GM18858 (cell line): ENCODE results near the gene SMAD1.
"Not testable (repeated sequence)": the region's sequence is repeated elsewhere in the genome, so short reads cannot be mapped to it uniquely, and the experiment has no call there.

Source experiments
- ATAC-seq: cut with Tn5 transposase; IDR thresholded peaks from one replicate; pipeline ENCODE4 v1.9.1; 2021; ENCODE audit not compliant: unreplicated experiment

The SMAD1 gene

DNA sequence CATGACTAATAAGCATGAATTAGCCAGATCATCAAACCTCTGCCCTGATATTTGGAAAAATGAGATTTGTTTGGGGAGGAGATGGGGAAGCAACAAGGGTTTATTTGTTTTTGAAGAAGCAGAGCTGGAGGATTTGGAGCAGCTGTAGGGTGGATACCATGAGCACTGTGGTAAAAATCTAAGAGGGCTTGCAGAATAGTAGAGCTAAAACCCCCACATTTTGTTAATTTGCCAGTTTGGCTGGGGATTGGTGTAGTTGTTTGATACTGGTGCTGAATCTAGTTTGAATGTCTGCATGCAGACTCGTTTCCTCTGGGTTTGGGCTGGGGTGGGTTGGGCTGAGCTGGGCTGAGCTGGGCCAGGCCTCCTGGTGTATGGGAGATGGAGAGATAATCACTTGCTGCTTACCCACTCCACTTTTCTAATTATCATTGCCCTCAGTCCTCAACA, 43.7 kb downstream of the SMAD1 start:
- no peak for ATAC-seq

DNA sequence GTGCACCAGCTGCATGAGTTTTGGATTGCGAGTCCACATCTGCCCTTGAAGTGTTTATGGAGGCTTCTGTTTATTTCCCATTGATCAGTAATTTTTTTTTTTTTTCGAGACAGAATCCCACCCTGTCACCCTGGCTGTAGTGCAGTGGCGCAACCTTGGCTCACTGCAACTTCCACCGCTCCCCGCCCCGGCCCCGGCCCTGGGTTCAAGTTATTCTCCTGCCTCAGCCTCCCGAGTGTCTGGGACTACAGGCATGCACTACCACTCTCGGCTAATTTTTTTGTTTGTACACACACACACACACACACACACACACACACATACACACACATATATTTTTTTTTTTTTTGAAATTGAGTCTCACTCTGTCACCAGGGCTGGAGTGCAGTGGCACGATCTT, 46.1 kb downstream of the SMAD1 start:
- no peak for ATAC-seq

DNA sequence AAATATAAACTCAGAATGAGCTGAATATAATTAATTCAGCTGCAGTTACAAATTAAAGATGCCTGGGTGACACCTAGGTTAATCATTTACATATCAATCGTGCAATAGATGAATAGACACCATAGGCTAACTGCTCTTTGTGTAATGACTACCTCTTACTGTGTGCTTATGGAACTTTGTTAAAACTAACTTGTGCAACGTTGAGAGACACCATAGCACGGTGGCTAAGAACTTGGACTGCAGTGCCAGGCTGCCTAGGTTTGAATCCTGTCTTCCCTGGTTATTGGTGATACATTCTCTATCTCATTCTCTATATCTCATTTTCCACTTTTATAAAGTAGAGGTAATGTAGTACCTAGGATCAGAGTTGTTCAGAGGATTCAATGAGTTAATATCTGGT, 46.9 kb downstream of the SMAD1 start:
- no peak for ATAC-seq

DNA sequence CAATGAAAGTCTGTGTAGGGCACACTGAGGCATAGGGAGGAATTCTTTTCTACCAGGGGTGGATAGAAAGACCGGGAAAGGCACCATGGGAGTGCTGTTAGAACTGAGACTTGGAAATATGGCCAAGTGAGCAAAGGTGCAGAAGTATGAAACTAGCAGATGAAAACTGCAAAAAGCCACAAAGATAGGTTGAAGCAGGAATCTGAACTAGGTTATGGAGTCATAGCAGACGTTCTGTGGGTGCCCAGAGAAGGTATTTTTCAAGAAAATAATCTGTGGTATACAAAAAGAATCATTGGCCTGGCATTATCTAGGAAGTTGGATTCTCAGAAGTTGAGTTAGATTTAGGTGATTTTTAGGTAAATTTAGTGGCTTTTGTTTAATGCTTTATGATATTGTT, 48.5 kb downstream of the SMAD1 start:
- ATAC-seq, result peak; percentile 51

DNA sequence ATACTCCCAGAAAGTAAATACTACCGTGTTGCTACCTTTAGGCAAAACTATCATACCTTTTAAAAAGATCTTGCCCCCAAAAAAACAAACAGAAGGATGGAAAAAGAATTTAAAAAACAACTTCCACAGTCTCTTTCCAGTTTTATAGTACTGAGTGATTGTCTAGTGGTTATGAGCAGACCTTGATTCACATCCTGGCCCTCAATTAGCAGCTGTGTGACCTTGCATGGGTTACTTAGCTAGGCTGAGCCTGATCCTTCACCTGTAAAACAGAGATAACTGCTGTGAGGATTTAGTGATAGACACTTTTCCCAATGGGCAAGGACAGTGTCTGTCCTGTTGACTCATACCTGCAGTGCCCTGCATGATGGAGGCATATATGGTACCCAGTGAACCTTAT, 49.0 kb downstream of the SMAD1 start:
- ATAC-seq, result no peak

DNA sequence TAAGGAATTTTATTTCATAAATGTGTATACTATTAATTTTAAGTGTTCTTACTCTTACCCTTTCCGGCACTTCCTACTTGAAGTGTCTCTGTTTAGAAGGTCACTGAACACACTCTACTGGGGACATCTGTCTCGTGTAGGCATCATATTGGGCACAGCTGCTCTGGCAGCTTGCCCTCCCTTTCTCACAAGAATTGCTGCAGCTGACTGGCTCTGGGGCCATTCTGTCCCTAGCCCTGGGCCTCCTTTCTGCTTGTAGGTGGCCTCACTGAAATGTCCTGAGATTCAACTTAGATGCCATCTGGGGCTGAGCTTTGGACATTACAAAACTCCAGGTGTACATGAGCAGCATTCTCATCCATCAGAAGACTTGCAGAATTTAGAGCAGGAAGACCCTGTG, 49.6 kb downstream of the SMAD1 start:
- ATAC-seq, result no peak

DNA sequence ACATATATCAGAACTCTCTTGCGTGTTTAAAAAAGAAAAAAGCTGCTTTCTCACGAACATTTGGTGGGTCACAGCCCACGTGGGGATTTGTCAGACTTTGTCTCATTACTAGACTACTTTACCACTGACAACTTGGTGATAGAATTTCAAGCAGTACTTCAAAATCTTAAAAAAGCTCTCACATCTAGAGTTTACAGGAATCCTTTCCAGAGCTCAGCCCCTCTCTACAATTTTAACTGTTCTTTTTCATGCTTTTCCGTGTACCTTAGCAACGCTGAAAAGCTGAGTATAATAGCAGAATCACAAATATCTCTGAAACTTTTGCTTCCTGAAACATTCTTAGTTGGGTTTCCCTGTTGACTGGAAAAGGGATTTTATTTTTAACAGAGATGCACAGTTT, 50.2 kb downstream of the SMAD1 start:
- ATAC-seq, result no peak

DNA sequence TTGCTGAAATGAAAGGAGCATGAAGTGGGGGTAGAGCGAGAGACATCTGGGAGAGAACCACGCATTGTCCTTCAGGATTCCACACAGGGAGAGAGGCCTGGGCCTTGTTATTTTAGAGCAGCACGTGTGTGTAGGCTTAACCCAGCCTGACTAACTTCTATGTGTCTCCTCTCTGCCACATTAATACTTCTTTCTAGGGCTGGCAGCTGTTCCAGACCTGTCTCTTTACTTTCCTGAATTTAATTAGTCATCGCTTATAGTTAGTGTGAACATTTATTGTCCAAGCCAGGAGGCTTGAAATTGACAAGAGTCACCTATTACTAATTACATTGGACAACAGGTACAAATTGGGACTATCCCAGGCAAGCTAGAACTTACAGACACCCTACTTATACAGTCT, 51.3 kb downstream of the SMAD1 start:
- ATAC-seq, result no peak

DNA sequence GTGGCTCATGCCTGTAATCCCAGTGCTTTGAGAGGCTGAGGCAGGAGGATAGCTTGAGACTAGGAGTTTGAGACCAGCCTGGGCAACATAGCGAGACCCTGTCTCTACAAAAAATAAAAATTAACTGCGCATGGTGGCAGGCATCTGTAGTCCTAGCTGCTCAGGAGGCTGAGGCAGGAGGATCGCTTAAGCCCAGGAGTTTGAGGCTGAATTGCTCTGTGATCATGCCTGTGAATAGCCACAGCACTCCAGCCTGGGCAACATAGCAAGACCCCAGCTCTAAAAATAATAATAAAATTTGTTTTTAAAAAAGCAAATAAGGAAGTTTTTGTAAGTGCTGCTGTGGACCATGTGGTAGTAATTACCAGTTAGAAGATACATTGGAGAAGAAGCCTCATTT, 51.8 kb downstream of the SMAD1 start:
- ATAC-seq, result not testable (repeated sequence)

DNA sequence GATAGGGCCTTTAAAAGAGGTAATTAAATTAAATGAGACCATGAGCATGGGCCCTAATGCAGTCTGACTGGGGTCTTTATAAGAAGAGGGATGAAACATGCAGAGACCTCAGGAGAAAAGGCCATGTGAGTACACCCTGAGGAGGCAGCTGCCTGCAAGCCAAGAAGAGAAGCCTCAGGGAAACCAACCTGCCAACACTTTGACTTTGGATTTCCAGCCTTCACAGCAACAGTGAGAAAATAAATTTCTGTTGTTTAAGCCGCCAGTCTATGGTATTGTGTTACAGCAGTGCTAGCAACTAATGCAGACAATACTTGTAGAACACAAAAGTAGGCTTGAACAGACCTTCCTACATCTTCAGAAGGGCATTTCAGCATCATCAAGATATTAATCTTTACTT, 52.3 kb downstream of the SMAD1 start:
- ATAC-seq, result no peak

DNA sequence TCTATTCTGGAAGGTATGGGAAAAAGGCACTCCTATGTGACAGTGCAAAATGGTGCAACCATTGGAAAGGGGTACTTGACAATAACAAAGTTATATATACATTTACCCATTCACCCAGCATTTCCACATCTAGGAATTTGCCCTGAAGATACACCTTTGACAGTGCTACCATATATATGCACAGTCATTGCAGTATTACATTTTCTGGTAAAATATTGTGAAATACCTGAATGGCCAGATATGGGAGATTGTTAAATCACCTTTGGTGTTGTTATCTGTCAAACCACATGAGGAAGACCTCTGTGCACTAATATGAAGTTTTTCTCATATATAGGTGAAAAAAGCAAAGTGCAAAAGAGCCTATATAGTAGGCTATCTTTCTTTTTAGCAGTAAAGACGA, 53.5 kb downstream of the SMAD1 start:
- ATAC-seq, result no peak

DNA sequence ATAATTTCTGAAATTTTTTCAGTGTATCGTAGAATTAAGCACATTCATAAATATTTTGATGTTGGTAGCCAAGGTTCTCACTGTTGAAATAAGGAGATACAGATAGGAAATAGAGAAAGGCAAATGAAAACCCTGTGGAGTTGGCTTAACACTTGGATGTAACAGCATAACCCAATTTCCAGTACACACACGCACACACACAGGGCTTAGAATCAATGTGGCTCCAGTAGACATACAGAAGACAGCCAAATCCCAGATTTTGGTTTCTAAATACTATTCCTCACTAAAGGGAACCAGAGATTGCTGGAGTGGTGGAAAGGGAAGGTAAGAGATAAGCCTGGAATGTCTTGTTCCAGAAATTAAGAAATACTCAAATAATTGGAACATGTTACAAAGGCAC, 54.4 kb downstream of the SMAD1 start:
- no peak for ATAC-seq

DNA sequence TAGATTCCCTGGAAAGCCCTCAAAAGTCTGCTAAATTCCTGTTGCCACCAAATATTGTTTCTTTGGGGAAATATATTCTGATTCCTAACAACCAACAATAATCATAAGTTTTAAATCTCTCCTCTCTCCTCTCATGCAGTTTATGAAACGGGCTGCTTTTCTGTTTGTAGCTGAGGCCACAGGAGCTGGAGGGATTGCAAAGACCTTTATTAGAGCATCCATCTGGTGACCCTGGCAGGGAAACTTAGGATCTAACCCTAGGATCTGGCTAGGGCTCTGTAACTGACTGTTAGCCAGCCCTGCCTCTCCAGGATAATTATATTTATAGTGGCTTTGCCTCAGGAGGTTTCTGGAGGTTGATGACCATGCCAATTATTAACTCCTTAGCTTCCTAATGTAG, 56.9 kb downstream of the SMAD1 start:
- ATAC-seq, result no peak

DNA sequence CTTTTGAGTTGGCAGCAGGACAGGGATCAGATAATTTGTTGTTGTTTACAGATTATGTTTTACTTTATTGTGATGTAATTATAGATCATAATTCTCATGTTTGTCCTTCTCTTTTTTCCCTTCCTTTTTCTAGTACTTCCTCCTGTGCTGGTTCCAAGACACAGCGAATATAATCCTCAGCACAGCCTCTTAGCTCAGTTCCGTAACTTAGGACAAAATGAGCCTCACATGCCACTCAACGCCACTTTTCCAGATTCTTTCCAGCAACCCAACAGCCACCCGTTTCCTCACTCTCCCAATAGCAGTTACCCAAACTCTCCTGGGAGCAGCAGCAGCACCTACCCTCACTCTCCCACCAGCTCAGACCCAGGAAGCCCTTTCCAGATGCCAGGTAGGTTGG, 58.0 kb downstream of the SMAD1 start:
- no peak for ATAC-seq

DNA sequence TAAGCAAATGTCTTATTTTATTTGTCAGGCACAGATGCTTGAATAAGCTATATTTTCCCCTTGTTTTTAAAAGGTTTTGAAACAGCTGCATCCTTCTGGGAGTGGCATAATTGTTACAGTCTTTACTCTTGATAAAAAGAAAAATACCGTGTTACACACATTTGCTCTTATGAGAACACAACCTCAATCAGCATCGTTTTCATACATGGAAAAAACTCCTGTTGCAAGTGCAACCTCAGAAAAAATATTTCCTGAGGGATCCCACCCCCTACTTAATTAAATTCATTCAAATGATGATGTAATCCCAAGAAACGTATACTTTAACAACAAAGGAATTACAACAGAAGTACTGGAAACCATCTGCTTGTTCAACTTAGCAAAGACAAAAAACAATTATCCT, 58.6 kb downstream of the SMAD1 start:
- no peak for ATAC-seq

DNA sequence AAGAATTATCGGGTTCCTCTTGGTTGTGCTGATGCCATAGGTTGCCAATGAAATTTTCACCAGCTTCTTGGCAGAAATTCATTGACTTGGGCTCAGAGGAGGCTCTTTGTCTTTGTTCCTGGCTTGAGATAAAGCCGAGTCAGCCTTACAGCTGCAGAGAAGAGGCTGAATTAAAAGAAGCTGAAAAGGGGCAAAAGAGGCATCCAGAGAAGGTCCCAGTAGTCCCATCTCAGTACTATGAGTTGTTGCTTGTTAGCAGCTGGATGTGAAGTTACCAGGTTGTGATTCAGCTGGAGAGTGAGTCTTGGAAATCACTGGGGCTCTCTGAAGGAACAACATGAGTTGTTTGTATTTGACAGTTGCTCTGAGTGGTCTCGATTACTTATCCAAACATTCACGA, 59.7 kb downstream of the SMAD1 start:
- no peak for ATAC-seq

DNA sequence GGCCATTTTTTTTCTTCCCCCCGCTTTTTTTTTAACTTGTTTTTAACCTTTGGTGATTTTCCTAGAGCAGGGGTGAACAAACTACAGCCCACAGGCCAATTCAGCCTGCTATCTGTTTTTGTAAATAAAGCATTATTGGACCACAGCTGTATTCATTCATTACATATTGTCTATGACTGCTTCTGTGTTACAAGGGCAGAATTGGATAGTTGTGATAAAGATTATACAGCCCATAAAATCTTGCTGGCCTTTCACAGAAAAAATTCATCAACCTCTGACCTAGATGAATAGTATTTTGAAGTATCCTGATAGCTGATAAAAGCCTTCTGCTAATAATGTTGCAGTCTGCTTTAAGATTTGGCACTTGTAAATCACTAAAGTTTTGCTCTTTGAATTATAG, 63.4 kb downstream of the SMAD1 start:
- ATAC-seq, result no peak

DNA sequence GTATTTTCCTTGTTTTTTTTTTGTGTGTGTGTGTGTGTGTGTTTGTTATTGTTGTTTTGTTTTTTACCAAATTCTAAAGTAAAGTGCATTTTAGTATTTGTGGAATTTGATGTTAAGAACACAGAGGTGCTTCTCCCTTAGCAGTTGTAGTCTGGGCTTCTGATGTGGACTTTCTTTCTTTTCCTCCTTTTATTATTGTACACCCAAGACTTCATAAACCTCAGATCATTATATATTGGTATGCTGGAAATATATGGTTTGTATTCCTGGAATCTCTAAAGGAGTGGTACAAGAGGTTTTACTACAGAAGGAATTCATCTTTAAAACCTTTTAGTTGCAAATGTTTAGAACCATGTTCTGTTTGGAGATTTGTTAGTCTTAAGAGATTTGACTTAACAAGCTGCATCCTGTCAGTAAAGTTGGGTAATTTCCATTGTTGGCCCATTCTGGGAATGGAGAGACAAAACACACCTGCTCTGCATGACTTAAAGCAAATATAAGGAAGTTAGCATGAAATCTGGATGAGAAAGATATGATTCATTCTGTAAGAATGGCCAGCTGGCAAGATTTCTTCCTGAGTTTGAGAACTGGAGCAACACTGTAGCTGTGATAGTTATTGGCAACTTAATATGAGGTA, 64.0 kb downstream of the SMAD1 start:
- no peak for ATAC-seq

DNA sequence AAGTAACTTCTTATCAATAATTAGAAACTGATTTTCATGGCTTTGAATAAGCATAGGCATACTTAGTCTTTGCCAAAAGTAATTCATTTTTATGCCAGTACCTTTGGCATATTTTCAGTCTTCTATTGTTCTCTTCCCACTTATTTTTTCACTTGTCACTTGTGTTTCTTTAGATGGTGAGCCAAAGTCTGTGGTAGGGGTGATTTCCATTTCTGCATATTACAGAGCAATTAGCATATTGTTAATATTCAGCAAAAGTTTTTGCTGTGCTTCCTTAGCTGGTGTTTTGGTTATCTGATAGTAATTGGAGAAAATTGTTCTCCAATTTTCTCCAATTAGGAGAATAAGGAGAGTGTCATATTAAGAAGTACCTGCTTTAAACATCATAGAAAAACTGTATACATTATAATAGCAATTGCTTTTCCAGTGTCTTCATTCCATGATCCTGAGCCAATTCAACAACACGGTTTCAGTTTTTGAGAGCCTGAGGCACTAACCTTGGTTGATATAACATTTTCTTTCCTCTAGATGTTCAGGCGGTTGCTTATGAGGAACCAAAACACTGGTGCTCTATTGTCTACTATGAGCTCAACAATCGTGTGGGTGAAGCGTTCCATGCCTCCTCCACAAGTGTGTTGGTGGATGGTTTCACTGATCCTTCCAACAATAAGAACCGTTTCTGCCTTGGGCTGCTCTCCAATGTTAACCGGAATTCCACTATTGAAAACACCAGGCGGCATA, 64.7 kb downstream of the SMAD1 start:
- ATAC-seq, result no peak

DNA sequence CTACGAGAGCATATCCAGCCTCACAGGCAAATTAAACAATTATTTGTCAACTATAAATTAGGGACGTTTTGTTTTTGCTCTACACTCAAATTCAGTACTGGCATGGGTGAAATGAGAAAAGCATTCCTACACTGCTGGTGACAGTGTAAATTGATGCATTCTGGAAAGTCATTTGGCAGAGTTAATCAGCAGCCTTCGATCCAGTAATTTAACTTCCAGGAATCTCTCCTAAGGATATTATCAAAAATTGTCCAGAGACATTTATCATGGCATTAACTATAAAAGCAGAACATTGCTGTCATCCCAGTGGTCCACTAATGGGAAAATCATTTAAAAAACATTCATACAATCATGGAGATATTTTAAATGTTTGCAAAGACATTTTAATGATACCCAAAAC, 70.0 kb downstream of the SMAD1 start:
- ATAC-seq, result no peak

DNA sequence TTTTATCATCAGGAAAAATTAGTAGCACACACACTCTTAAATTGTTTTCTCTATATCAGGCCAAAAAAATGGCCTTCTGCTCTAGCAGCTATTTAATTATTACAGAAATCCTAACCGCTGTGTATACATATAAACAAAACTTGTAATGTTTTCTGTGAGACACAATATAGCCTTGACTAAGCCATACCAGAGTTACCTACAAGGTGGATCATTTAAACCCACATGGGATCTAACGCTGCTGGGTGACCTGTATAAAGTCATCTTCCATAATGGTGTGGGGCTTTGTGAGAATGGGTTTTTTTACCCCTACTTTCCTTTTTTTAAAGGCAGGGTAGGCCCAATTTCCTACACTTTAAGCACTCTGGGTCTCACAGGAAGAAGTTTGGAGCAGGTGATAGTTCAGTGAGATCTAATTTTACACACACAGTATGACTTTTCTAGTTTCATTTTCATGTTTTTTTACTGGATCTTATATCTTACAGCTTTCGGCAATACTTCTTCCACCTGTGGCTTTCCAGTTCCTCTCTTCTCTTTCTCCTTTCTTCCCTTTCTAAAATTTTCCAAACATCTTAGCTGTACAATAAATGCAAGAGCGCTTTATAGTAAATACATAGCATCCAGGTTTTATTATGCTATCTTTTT, 70.6 kb downstream of the SMAD1 start:
- ATAC-seq, result peak; percentile 83

DNA sequence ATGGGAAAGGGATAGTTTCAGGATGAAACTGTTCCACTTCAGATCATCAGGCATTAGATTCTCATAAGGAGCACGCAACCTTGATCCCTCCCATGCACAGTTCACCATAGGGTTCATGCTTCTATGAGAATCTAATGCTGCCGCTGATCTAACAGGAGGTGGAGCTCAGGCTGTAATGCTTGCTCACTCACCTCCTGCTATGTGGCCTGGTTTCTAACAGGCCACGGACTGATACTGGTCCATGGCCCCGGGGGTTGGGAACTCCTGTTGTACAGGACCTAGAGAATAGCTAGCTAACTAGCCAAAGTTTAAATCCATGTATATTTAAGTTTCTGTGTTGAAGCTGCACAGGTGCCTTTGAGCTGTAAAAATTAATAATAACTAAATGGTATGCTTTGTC, 71.7 kb downstream of the SMAD1 start:
- no peak for ATAC-seq
